ENCODE measurements around the gene LRRC8E.
"Not testable (repeated sequence)": the region's sequence is repeated elsewhere in the genome, so short reads cannot be mapped to it uniquely, and the experiment has no call there.

Gene LRRC8E

DNA sequence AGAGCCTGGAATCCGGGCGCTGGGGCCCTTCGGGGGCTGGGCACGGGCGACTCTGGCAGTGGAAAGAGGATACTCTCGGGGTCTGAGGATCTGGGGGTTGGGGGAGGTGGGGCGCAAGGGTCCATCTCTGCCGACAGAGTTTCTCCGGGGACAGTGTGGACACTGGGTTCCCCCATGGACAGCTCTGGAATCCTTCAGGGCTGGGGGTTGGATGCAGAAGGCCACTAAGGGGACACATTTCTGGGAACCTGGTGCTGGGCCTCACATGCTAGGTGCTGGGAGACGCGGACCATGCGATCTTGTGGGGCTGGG, 28.6 kb downstream of the LRRC8E start:
- H3K4me3 ChIP-seq (ENCODE audit: low read depth, low read length), result no peak overlapping the region
- TF ChIP-seq, protein P1, sequence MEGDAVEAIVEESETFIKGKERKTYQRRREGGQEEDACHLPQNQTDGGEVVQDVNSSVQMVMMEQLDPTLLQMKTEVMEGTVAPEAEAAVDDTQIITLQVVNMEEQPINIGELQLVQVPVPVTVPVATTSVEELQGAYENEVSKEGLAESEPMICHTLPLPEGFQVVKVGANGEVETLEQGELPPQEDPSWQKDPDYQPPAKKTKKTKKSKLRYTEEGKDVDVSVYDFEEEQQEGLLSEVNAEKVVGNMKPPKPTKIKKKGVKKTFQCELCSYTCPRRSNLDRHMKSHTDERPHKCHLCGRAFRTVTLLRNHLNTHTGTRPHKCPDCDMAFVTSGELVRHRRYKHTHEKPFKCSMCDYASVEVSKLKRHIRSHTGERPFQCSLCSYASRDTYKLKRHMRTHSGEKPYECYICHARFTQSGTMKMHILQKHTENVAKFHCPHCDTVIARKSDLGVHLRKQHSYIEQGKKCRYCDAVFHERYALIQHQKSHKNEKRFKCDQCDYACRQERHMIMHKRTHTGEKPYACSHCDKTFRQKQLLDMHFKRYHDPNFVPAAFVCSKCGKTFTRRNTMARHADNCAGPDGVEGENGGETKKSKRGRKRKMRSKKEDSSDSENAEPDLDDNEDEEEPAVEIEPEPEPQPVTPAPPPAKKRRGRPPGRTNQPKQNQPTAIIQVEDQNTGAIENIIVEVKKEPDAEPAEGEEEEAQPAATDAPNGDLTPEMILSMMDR (IDR thresholded peaks at IDR 0.05; ENCODE audit: low read depth, low read length), result no peak
- no peak for DNase-seq (ENCODE audit: low read depth, low spot score)
- in situ Hi-C loops (cut with HindIII; ENCODE audit: low sequenced_read_pairs), result no loop called here

DNA sequence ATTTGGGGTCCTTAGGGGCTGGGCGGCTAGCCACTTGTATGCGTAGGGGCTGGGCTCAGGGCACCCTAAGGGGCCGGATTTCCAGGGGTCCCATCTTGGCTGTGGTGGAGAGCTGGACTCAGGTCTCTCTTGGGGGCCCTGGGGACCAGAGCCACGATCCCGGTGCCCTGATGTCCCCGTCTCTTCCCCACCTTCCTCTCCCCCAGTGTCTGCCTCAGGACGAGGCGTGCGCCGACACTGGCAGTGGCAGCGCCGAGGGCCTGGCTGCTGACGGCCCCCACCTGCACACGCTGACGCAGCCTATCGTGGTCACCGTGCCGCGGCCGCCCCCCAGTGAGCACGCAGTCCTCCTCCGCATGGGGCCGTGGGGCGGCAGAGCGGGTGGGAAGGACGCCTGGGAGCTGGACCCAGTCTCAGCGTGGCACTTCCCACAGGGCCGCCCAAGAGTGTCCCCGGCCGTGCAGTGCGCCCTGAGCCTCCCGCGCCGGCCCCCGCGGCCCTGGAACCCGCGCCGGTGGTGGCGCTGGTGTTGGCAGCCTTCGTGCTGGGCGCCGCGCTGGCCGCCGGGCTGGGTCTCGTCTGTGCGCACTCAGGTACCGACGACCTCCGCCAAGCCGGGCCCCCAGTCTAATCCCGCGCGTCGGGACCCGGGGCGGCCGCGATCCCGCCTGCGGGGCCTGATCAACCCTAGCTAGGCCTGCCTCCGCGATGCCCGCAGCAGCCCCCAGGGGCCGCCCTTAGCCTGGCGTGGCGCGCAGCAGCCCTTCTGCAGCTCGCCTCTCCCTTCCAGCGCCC, 29.2 kb downstream of the LRRC8E start:
- DNase-seq (ENCODE audit: low read depth, low spot score), result peak; percentile 40
- H3K4me3 ChIP-seq (ENCODE audit: low read depth, low read length), result no peak overlapping the region
- TF ChIP-seq, protein P1 (IDR thresholded peaks at IDR 0.05; ENCODE audit: low read depth, low read length), result peak; percentile 65
- in situ Hi-C loops (cut with HindIII; ENCODE audit: low sequenced_read_pairs), result no loop called here

DNA sequence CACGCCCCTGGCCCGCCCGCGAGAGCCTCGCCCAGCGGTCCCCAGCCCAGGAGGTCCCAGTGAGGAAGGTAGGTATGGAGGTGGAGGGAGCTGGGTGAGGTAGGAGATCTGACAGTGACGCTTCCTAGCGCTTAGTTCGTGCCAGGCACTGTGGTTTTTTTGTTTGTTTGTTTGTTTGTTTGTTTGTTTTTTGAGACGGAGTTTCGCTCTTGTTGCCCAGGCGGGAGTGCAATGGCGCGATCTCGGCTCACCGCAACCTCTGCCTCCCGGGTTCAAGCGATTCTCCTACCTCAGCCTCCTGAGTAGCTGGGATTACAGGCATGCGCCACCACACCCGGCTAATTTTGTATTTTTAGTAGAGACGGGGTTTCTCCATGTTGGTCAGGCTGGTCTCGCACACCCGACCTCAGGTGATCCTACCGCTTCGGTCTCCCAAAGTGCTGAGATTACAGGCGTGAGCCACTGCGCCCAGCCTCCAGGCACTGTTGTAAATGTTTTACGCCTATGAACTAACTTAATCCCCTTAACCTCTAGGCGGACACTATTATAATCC, 29.8 kb downstream of the LRRC8E start:
- DNase-seq (ENCODE audit: low read depth, low spot score); in situ Hi-C loops (cut with HindIII; ENCODE audit: low sequenced_read_pairs); H3K4me3 ChIP-seq (ENCODE audit: low read depth, low read length): not testable (repeated sequence)

DNA sequence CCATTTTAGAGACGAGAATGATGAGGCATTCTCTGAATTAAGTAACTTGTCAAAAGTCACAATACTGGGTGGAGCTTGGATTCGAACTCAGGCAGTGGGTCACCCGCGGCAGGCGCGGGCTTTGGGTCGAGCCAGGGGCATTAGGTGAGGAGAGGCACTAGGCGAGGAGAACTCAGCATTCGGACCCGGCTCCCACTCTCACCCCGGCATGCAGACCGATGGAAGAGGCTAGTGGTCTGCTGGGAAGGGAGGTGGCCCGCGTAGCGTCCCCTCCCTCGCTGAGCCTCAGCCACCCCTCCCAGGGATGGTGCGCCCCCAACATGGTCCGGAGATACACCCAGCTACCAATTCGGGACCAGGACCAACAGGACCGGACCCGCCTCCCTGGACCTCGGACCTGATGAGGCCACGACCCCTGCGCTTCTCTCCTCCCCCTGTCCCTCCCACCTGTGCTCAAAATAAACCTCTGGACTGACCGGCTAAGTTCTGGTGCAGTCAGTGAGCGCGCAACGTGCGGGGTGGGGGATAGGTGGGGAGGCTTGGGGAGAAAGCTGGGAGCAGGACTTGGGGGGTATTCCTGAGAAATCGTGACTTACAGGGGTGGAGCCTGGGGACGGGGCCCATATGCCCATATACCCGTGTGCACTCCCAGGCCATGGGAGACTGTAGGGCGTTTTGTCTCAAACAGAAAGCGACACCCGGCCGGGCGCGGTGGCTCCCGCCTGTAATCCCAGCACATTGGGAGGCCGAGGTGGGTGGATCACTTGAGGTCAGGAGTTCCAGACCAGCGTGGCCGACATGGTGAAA, 30.5 kb downstream of the LRRC8E start:
- H3K4me3 ChIP-seq (ENCODE audit: low read depth, low read length), result no peak overlapping the region
- DNase-seq (ENCODE audit: low read depth, low spot score), result no peak
- TF ChIP-seq, protein P1 (IDR thresholded peaks at IDR 0.05; ENCODE audit: low read depth, low read length), result no peak
- in situ Hi-C loops (cut with HindIII; ENCODE audit: low sequenced_read_pairs), result no loop called here

DNA sequence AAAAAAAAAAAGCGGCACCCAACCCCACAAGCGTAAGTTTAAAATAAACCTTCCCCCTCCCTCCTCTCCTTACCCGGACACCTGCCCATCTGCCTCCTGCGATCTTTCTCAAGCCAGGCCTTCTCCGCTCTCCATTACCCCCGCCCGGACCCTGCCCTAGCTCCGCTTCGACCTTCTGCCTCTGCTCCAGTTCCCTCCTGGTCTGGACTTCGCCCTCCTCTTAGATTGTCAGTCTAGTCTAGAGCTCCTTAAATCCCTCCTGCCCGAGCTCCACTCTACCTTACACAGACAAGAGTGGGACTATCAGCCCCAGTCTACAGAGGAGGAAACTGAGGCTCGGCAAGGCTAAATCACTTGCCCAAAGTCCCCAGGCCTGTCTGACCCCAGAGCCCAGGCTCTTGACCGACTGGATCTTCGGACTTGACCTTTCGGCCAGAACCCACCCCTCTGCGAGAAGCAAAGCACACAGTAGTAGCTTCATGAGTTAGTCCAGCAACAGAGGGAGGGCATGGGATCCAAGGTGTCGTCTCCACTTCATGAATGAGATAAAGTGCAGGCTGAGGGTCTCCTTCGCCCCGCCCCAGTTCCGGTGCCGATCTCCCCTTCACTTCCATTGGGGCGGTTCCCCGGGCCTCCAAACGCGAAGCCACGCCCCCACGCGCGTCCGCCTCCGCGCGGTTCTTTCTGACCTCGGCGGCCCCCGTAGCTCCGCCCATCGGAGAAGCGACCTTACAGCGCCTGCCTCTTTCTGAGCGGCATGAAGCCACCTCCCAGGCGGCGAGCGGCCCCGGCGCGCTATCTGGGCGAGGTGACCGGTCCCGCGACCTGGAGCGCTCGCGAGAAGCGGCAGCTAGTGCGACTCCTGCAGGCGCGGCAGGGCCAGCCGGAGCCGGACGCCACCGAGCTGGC, 31.6 kb downstream of the LRRC8E start, which contains the start of gene SNAPC2:
Gene SNAPC2, plus strand, starts transcription at position 729 of the 909 bp plus-strand sequence. Its CDS starts 29 bp downstream, at position 758.
- in situ Hi-C loops (cut with HindIII; ENCODE audit: low sequenced_read_pairs), result no loop called here
- peak within 1 kb of the TSS; percentile 48 for H3K4me3 ChIP-seq (ENCODE audit: low read depth, low read length)
- peak; percentile 96 for DNase-seq (ENCODE audit: low read depth, low spot score)
- TF ChIP-seq, protein P1 (IDR thresholded peaks at IDR 0.05; ENCODE audit: low read depth, low read length), result no peak

DNA sequence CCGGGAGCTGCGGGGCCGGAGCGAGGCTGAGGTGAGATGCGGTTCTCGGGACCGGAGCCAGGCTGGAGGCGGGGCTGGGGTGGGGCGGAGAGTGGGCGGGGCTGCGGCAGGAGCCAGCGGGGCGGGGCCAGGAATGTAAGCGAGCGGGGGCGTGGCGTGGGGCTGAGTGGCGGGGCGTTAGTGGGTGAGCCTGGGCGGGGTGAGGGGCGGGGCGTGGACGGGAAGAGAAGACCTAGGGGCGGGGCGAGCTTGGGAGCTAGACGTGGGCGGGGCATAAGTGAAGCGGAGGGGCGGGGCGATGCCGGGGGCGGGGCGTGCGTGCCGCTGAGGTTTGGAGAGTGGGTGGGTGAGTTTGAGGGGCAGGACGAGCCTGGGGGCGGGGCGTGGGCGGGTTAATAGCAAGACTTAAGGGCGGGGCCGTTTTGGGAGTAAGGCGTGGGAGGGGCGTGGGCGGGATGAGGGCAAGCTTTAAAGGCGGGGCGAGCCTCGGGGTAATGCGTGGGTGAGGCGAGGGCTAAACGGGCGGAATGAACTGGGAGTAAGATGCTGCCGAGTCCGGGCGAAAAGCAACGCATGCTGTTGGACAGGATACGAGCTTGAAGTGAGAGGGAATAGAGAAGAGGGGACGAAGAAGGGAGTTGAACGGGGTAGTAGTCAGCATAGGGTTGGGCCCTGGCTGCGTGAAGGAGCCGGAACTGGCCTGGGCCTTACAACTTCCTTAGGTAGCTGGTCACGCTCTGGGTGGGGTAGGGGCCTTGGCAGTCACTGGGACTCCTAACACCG, 32.4 kb downstream of the LRRC8E start:
- in situ Hi-C loops (cut with HindIII; ENCODE audit: low sequenced_read_pairs), result no loop called here
- peak; percentile 98 for DNase-seq (ENCODE audit: low read depth, low spot score)
- TF ChIP-seq, protein P1 (IDR thresholded peaks at IDR 0.05; ENCODE audit: low read depth, low read length), result no peak
- peak overlapping the region; percentile 48 for H3K4me3 ChIP-seq (ENCODE audit: low read depth, low read length)

Measured in astrocyte of the spinal cord (primary cell).